A673 (cell line): ENCODE measurements around the gene TPI1. TPM values are rescaled to one million over a fixed set of nuclear protein-coding genes. Genes with fewer than 3 reads are reported as not detected.
"Not testable (repeated sequence)": the region's sequence is repeated elsewhere in the genome, so short reads cannot be mapped to it uniquely, and the experiment has no call there.

Source experiments
- BruUV-seq: library from RNA; stranded (reverse); fragments of 400-500 nt; replicated peaks from 2 replicates; lab custom pipeline; 2021; lab: Mats Ljungman, UMichigan
- CTCF ChIA-PET: fragments of 300-600 bp; sonication (Branson Sonifier 250); formaldehyde crosslinking; loops from one replicate; lab custom pipeline; 2022; ENCODE audit warnings: antibody characterized with exemption; lab: Charles Lee
- POLR2A ChIA-PET: fragments of 300-600 bp; sonication (Branson Sonifier 250); formaldehyde crosslinking; loops from one replicate; lab custom pipeline; 2022; ENCODE audit warnings: antibody characterized with exemption; ENCODE audit not compliant: low non-redundant PET; lab: Charles Lee
- DNase-seq: peaks from one replicate; pipeline ENCODE4 v3.0.0-alpha.2; 2015; ENCODE audit warnings: low spot score
- H3K27ac ChIP-seq: fragments of 200-600 bp; sonication (generic); 2 replicates; pipeline ENCODE4 v1.5.1; 2016; ENCODE audit warnings: mixed run types, low read depth, mild to moderate bottlenecking, mixed read lengths, antibody characterized with exemption, low read length; ENCODE audit not compliant: poor library complexity, severe bottlenecking
- H3K27me3 ChIP-seq: fragments of 200-600 bp; sonication (generic); replicated peaks from 2 replicates; pipeline ENCODE4 v1.6.1; 2017; ENCODE audit warnings: mixed run types, low read depth, mild to moderate bottlenecking, mixed read lengths, antibody characterized with exemption, low read length; ENCODE audit not compliant: insufficient read depth, poor library complexity
- H3K36me3 ChIP-seq: fragments of 200-600 bp; sonication (generic); 2 replicates; pipeline ENCODE4 v1.6.1; 2016; ENCODE audit warnings: mixed run types, mild to moderate bottlenecking, mixed read lengths, antibody characterized with exemption, low read length; ENCODE audit not compliant: insufficient read depth, poor library complexity, severe bottlenecking
- H3K4me1 ChIP-seq: fragments of 200-600 bp; sonication (generic); 2 replicates; pipeline ENCODE4 v1.6.1; 2017; ENCODE audit warnings: mixed run types, mild to moderate bottlenecking, mixed read lengths, antibody characterized with exemption, low read length; ENCODE audit not compliant: insufficient read depth, poor library complexity, severe bottlenecking
- H3K4me3 ChIP-seq: fragments of 200-600 bp; sonication (generic); 2 replicates; pipeline ENCODE4 v1.5.1; 2016; ENCODE audit warnings: low read depth, mixed run types, mild to moderate bottlenecking, mixed read lengths, low read length; ENCODE audit not compliant: poor library complexity, severe bottlenecking
- H3K9me3 ChIP-seq: fragments of 200-600 bp; sonication (generic); 2 replicates; pipeline ENCODE4 v1.6.1; 2016; ENCODE audit warnings: mixed run types, low read depth, mild to moderate bottlenecking, mixed read lengths, antibody characterized with exemption, low read length; ENCODE audit not compliant: poor library complexity, severe bottlenecking
- CTCF ChIP-seq: fragments of 300-800, 200-600 bp; sonication (generic); conservative IDR thresholded peaks from 2 replicates; pipeline ENCODE4 v1.5.1; 2017; ENCODE audit warnings: low read depth, mild to moderate bottlenecking, antibody characterized with exemption, low read length, moderate library complexity, mixed read lengths
- EZH2 ChIP-seq: fragments of 200-600 bp; sonication (generic); IDR thresholded peaks from 2 replicates; pipeline ENCODE4 v1.6.1; 2017; ENCODE audit warnings: borderline replicate concordance, low read depth, mild to moderate bottlenecking, mixed read lengths, antibody characterized with exemption, low read length; ENCODE audit not compliant: poor library complexity, severe bottlenecking
- intact Hi-C: fragments of 100-400 bp; cut with micrococcal nuclease; formaldehyde crosslinking; loops from one replicate; pipeline ENCODE4 v1.10.0; 2022; ENCODE audit not compliant: unreplicated experiment
- total RNA-seq: library from RNA; stranded (reverse); gene quantifications from 2 replicates; pipeline ENCODE4 v1.2.3, GENCODE V29; 2021

TPI1 gene
- total RNA-seq, 1 experiment from 2014 or later, result 1,277 TPM

- Histone ChIP-seq H3K4me3 (no peak overlapping the region), H3K27ac (no peak overlapping the region), H3K9me3 (no peaks in the 10 kb centered on the region), H3K27me3 (no peaks in the 10 kb centered on the region), H3K4me1 (no peaks in the 10 kb centered on the region), H3K36me3 (no peaks in the 10 kb centered on the region)
- no peak for TF ChIP-seq CTCF
- no peak for TF ChIP-seq EZH2
- intact Hi-C loops, result loop anchor here (5.0 kb wide), 1 partner anchor 849 kb away; no protein-coding TSS in a partner anchor
- ChIA-PET POLR2A (no interaction called here), CTCF (interaction anchor here (2.3 kb wide), 1 partner anchor 11 kb away, joined by 10 read pairs; the partner anchor contains the start of gene SPSB2)
- no peak for DNase-seq
- BruUV-seq, result no TSS peak
These were observed 15.9 kb downstream of the TPI1 start for GRCh38 chr12:6883252-6883651.

GRCh38 chr12:6883683-6884082 is 16.4 kb downstream of the TPI1 start:
- CTCF ChIA-PET, result no interaction called here
- Histone ChIP-seq H3K4me3 (no peak overlapping the region), H3K27me3 (no peaks in the 10 kb centered on the region), H3K4me1 (no peaks in the 10 kb centered on the region), H3K9me3 (no peaks in the 10 kb centered on the region), H3K36me3 (no peaks in the 10 kb centered on the region), H3K27ac (no peak overlapping the region)
- no peak for DNase-seq
- no TSS peak for BruUV-seq
- intact Hi-C loops, result loop anchor here (5.0 kb wide), 1 partner anchor 849 kb away; no protein-coding TSS in a partner anchor
- TF ChIP-seq CTCF, result no peak
- no peak for TF ChIP-seq EZH2
- POLR2A ChIA-PET, result no interaction called here

GRCh38 chr12:6884539-6884938 is 17.2 kb downstream of the TPI1 start:
- H3K9me3 ChIP-seq, result no peaks in the 10 kb centered on the region
- CTCF ChIA-PET, result no interaction called here
- intact Hi-C loops, result loop anchor here (5.0 kb wide), 1 partner anchor 848 kb away; no protein-coding TSS in a partner anchor
- POLR2A ChIA-PET, result interaction anchor here (0.6 kb wide), 1 partner anchor 77 kb away, joined by 4 read pairs; no protein-coding TSS in a partner anchor
- H3K27me3 ChIP-seq, result no peaks in the 10 kb centered on the region
- DNase-seq, result no peak
- no peaks in the 10 kb centered on the region for H3K4me1 ChIP-seq
- TF ChIP-seq EZH2 (no peak), CTCF (no peak)
- BruUV-seq, result no TSS peak
- no peak overlapping the region for H3K27ac ChIP-seq
- no peaks in the 10 kb centered on the region for H3K36me3 ChIP-seq
- no peak overlapping the region for H3K4me3 ChIP-seq

GRCh38 chr12:6886206-6886999 is 19.1 kb downstream of the TPI1 start:
- H3K27ac ChIP-seq, H3K9me3 ChIP-seq, intact Hi-C loops, POLR2A ChIA-PET, BruUV-seq, H3K27me3 ChIP-seq, H3K4me1 ChIP-seq, DNase-seq, H3K4me3 ChIP-seq, H3K36me3 ChIP-seq: not testable (repeated sequence)
- CTCF ChIA-PET, result interaction anchor here (0.7 kb wide), 1 partner anchor 272 kb away, joined by 3 read pairs; no protein-coding TSS in a partner anchor
